GM19468 (cell line): ENCODE data around the gene ITM2B.

Source experiments
- ATAC-seq: cut with Tn5 transposase; IDR thresholded peaks from one replicate; pipeline ENCODE4 v1.9.1; 2021; ENCODE audit warnings: mild to moderate bottlenecking, moderate library complexity, moderate number of reproducible peaks; ENCODE audit not compliant: unreplicated experiment; ENCODE audit errors: extremely low read depth

Gene ITM2B

GRCh38 chr13:48255090-48255489, 22.1 kb downstream of the ITM2B start:
- ATAC-seq = no peak

- ATAC-seq = no peak
Observed at GRCh38 chr13:48255954-48256353, 22.9 kb downstream of the ITM2B start.

GRCh38 chr13:48258002-48258401, 25.0 kb downstream of the ITM2B start:
- ATAC-seq = no peak

GRCh38 chr13:48258430-48258829, 25.4 kb downstream of the ITM2B start:
- no peak for ATAC-seq

- ATAC-seq = no peak
Observed at GRCh38 chr13:48260970-48261369, 28.0 kb downstream of the ITM2B start.

GRCh38 chr13:48263196-48263595, 30.2 kb downstream of the ITM2B start:
- no peak for ATAC-seq

GRCh38 chr13:48264058-48264457, 31.1 kb downstream of the ITM2B start:
- ATAC-seq = no peak

GRCh38 chr13:48265217-48265815, 32.3 kb downstream of the ITM2B start:
- no peak for ATAC-seq

GRCh38 chr13:48266150-48266549, 33.1 kb downstream of the ITM2B start:
- ATAC-seq = no peak

GRCh38 chr13:48266701-48267639, 34.0 kb downstream of the ITM2B start:
- no peak for ATAC-seq

- no peak for ATAC-seq
Observed at GRCh38 chr13:48268019-48268418, 35.0 kb downstream of the ITM2B start.

- ATAC-seq = no peak
Observed at GRCh38 chr13:48273346-48273745, 40.3 kb downstream of the ITM2B start.

- ATAC-seq = no peak
Observed at GRCh38 chr13:48275507-48275906, 42.5 kb downstream of the ITM2B start.

- no peak for ATAC-seq
Observed at GRCh38 chr13:48278806-48279205, 45.8 kb downstream of the ITM2B start.

GRCh38 chr13:48281556-48281955, 48.5 kb downstream of the ITM2B start:
- ATAC-seq = no peak

- ATAC-seq = no peak
Observed at GRCh38 chr13:48291730-48292129, 58.7 kb downstream of the ITM2B start.

GRCh38 chr13:48292650-48293049, 59.6 kb downstream of the ITM2B start:
- no peak for ATAC-seq

- ATAC-seq = no peak
Observed at GRCh38 chr13:48294653-48295052, 61.6 kb downstream of the ITM2B start.

- ATAC-seq = no peak
Observed at GRCh38 chr13:48295271-48295670, 62.3 kb downstream of the ITM2B start.

GRCh38 chr13:48296528-48296927, 63.5 kb downstream of the ITM2B start:
- no peak for ATAC-seq

GRCh38 chr13:48297131-48297786, 64.3 kb downstream of the ITM2B start:
- ATAC-seq = no peak
